Measurements from ENCODE around the gene MYO1B.

GRCh38 chr2:191399601-191400000 is 154.4 kb downstream of the MYO1B start:
- TF ChIP-seq, protein P1, sequence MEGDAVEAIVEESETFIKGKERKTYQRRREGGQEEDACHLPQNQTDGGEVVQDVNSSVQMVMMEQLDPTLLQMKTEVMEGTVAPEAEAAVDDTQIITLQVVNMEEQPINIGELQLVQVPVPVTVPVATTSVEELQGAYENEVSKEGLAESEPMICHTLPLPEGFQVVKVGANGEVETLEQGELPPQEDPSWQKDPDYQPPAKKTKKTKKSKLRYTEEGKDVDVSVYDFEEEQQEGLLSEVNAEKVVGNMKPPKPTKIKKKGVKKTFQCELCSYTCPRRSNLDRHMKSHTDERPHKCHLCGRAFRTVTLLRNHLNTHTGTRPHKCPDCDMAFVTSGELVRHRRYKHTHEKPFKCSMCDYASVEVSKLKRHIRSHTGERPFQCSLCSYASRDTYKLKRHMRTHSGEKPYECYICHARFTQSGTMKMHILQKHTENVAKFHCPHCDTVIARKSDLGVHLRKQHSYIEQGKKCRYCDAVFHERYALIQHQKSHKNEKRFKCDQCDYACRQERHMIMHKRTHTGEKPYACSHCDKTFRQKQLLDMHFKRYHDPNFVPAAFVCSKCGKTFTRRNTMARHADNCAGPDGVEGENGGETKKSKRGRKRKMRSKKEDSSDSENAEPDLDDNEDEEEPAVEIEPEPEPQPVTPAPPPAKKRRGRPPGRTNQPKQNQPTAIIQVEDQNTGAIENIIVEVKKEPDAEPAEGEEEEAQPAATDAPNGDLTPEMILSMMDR (IDR thresholded peaks at IDR 0.05; ENCODE audit: low read depth, low read length), result no peak
- TF ChIP-seq EZH2phosphoT487 (IDR thresholded peaks at IDR 0.05; ENCODE audit: low read depth), result no peak

Measured in OCI-LY3 (cell line).